ENCODE data around the gene PAFAH1B1. TPM values are rescaled to one million over a fixed set of nuclear protein-coding genes. Genes with fewer than 3 reads are reported as not detected.

The PAFAH1B1 gene
- total and polyA plus RNA-seq, 2 experiments from 2014 or later: 69.9 to 71.7 TPM

DNA sequence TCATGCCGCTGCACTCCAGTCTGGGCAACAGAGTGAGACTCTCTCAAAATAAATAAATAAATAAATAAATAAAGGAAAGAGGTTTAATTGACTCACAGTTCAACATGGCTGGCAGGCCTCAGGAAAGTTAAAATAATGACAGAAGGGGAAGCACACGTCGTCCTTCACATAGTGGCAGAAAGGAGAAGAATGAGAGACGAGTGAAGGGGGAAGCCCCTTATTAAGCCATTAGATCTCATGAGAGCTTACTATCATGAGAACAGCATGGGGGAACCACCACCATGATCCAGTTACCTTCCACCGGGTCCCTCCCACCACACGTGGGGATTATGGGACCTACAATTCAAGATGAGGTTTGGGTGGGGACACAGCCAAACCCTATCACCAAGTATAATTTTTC, 54.5 kb downstream of the PAFAH1B1 start (continued):
- TF ChIP-seq, protein P1, sequence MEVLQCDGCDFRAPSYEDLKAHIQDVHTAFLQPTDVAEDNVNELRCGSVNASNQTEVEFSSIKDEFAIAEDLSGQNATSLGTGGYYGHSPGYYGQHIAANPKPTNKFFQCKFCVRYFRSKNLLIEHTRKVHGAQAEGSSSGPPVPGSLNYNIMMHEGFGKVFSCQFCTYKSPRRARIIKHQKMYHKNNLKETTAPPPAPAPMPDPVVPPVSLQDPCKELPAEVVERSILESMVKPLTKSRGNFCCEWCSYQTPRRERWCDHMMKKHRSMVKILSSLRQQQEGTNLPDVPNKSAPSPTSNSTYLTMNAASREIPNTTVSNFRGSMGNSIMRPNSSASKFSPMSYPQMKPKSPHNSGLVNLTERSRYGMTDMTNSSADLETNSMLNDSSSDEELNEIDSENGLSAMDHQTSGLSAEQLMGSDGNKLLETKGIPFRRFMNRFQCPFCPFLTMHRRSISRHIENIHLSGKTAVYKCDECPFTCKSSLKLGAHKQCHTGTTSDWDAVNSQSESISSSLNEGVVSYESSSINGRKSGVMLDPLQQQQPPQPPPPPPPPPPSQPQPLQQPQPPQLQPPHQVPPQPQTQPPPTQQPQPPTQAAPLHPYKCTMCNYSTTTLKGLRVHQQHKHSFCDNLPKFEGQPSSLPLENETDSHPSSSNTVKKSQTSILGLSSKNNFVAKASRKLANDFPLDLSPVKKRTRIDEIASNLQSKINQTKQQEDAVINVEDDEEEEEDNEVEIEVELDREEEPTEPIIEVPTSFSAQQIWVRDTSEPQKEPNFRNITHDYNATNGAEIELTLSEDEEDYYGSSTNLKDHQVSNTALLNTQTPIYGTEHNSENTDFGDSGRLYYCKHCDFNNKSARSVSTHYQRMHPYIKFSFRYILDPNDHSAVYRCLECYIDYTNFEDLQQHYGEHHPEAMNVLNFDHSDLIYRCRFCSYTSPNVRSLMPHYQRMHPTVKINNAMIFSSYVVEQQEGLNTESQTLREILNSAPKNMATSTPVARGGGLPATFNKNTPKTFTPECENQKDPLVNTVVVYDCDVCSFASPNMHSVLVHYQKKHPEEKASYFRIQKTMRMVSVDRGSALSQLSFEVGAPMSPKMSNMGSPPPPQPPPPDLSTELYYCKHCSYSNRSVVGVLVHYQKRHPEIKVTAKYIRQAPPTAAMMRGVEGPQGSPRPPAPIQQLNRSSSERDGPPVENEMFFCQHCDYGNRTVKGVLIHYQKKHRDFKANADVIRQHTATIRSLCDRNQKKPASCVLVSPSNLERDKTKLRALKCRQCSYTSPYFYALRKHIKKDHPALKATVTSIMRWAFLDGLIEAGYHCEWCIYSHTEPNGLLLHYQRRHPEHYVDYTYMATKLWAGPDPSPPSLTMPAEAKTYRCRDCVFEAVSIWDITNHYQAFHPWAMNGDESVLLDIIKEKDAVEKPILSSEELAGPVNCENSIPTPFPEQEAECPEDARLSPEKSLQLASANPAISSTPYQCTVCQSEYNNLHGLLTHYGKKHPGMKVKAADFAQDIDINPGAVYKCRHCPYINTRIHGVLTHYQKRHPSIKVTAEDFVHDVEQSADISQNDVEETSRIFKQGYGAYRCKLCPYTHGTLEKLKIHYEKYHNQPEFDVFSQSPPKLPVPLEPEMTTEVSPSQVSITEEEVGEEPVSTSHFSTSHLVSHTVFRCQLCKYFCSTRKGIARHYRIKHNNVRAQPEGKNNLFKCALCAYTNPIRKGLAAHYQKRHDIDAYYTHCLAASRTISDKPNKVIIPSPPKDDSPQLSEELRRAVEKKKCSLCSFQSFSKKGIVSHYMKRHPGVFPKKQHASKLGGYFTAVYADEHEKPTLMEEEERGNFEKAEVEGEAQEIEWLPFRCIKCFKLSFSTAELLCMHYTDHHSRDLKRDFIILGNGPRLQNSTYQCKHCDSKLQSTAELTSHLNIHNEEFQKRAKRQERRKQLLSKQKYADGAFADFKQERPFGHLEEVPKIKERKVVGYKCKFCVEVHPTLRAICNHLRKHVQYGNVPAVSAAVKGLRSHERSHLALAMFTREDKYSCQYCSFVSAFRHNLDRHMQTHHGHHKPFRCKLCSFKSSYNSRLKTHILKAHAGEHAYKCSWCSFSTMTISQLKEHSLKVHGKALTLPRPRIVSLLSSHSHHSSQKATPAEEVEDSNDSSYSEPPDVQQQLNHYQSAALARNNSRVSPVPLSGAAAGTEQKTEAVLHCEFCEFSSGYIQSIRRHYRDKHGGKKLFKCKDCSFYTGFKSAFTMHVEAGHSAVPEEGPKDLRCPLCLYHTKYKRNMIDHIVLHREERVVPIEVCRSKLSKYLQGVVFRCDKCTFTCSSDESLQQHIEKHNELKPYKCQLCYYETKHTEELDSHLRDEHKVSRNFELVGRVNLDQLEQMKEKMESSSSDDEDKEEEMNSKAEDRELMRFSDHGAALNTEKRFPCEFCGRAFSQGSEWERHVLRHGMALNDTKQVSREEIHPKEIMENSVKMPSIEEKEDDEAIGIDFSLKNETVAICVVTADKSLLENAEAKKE (CRISPR knock-in tag; IDR thresholded peaks at IDR 0.05): no peak

DNA sequence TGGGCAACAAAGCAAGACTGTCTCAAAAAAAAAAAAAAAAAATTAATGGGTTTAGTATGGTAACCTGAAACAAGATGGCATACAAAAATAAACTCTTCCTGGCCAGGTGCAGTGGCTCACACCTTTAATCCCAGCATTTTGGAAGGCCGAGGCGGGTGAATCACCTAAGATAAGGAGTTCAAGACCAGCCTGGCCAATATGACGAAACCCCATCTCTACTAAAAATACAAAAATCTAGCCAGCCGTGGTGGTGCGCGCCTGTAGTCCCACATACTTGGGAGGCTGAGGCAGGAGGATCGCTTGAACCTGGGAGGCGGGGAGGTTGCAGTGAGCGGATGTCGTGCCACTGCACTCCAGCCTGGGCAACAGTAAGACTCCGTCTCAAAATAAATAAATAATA, 55.7 kb downstream of the PAFAH1B1 start:
- H2AFZ ChIP-seq: no peak overlapping the region
- no peak overlapping the region for H3K27ac Mint-ChIP-seq
- peaks cover 73% of the 10 kb centered on the region for H3K79me2 ChIP-seq (replicated peaks; ENCODE audit: insufficient read depth)
- ATAC-seq (no peak), DNase-seq (ENCODE audit: low spot score) (no peak)
- H3K9me2 ChIP-seq (ENCODE audit: insufficient read depth): no peaks in the 10 kb centered on the region
- peaks cover 3% of the 10 kb centered on the region for H3K27me3 Mint-ChIP-seq (ENCODE audit: insufficient read depth, low read depth, poor library complexity)
- no peaks in the 10 kb centered on the region for H3F3A ChIP-seq (replicated peaks; ENCODE audit: low read depth)
- H4K20me1 ChIP-seq (replicated peaks; ENCODE audit: insufficient read depth): peaks cover 15% of the 10 kb centered on the region
- no peaks in the 10 kb centered on the region for H3K4me1 ChIP-seq (ENCODE audit: insufficient read depth)
- H3K4me3 ChIP-seq: no peak overlapping the region
- H3K9me3 Mint-ChIP-seq: peaks cover 2% of the 10 kb centered on the region; the same call in 1 of the 3 replicates
- H3K27me3 ChIP-seq (ENCODE audit: insufficient read depth): no peaks in the 10 kb centered on the region
- H3K36me3 Mint-ChIP-seq (ENCODE audit: low read depth): peaks cover 46% of the 10 kb centered on the region
- no peak overlapping the region for H3K4me2 ChIP-seq
- peaks cover 10% of the 10 kb centered on the region for H3K36me3 ChIP-seq (ENCODE audit: insufficient read depth)
- no peak overlapping the region for H3K4me3 Mint-ChIP-seq
- no peak overlapping the region for H3K27ac ChIP-seq (ENCODE audit: low read depth)
- no peaks in the 10 kb centered on the region for H3K4me1 Mint-ChIP-seq
- no peak for TF ChIP-seq EZH2 (IDR thresholded peaks at IDR 0.05; ENCODE audit: low read depth, unreplicated experiment)
- no peak for TF ChIP-seq CREB1 (CRISPR knock-in tag; IDR thresholded peaks at IDR 0.05; ENCODE audit: low read depth)
- TF ChIP-seq, protein P2, sequence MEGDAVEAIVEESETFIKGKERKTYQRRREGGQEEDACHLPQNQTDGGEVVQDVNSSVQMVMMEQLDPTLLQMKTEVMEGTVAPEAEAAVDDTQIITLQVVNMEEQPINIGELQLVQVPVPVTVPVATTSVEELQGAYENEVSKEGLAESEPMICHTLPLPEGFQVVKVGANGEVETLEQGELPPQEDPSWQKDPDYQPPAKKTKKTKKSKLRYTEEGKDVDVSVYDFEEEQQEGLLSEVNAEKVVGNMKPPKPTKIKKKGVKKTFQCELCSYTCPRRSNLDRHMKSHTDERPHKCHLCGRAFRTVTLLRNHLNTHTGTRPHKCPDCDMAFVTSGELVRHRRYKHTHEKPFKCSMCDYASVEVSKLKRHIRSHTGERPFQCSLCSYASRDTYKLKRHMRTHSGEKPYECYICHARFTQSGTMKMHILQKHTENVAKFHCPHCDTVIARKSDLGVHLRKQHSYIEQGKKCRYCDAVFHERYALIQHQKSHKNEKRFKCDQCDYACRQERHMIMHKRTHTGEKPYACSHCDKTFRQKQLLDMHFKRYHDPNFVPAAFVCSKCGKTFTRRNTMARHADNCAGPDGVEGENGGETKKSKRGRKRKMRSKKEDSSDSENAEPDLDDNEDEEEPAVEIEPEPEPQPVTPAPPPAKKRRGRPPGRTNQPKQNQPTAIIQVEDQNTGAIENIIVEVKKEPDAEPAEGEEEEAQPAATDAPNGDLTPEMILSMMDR (conservative IDR thresholded peaks at IDR 0.05; ENCODE audit: low read depth in 2 of 2): no peak
- no peak for TF ChIP-seq STAT1 (IDR thresholded peaks at IDR 0.05; ENCODE audit: unreplicated experiment)
- TF ChIP-seq ZNF331 (CRISPR knock-in tag; IDR thresholded peaks at IDR 0.05; ENCODE audit: low read depth): no peak
- no peak for TF ChIP-seq NANOG (IDR thresholded peaks at IDR 0.05; ENCODE audit: borderline replicate concordance)
- TF ChIP-seq, protein P3, sequence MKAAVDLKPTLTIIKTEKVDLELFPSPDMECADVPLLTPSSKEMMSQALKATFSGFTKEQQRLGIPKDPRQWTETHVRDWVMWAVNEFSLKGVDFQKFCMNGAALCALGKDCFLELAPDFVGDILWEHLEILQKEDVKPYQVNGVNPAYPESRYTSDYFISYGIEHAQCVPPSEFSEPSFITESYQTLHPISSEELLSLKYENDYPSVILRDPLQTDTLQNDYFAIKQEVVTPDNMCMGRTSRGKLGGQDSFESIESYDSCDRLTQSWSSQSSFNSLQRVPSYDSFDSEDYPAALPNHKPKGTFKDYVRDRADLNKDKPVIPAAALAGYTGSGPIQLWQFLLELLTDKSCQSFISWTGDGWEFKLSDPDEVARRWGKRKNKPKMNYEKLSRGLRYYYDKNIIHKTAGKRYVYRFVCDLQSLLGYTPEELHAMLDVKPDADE (IDR thresholded peaks at IDR 0.05): no peak

Measured in GM23338 (cell line).